Thoracic aorta (tissue), 2 donors: ENCODE measurements around the gene KDM5B. TPM values are rescaled to one million over a fixed set of nuclear protein-coding genes. Genes with fewer than 3 reads are reported as not detected.

Experiments used
- ATAC-seq: fragments of 150-250 bp; one replicate; pipeline ENCODE4 v1.8.0; 2017; ENCODE audit warnings: low read depth; ENCODE audit not compliant: insufficient number of reproducible peaks, low FRiP score
- DNase-seq: peaks from one replicate; pipeline ENCODE4 v3.0.0-alpha.2; 2020; ENCODE audit warnings: low spot score
- H3K27ac ChIP-seq, 2 donors: fragments of 200-600 bp; sonication (generic); 1 replicate in 1 of 2; 2 replicates in 1 of 2; pipeline ENCODE4 v1.5.1; 2016; ENCODE audit warnings: mild to moderate bottlenecking in 2 of 2, moderate library complexity in 2 of 2
- H3K27me3 ChIP-seq: fragments of 200-600 bp; sonication (generic); replicated peaks from 2 replicates; pipeline ENCODE4 v1.6.0; 2016; ENCODE audit warnings: mild to moderate bottlenecking; ENCODE audit not compliant: insufficient read depth
- H3K36me3 ChIP-seq: fragments of 200-600 bp; sonication (generic); one replicate; pipeline ENCODE4 v1.5.1; 2016
- H3K4me1 ChIP-seq, 2 donors: fragments of 200-600 bp; sonication (generic); 1 replicate in 1 of 2; 2 replicates in 1 of 2; pipeline versions ENCODE4 v1.5.1 to v1.6.0; 2016; ENCODE audit warnings: low read depth in 2 of 2, mild to moderate bottlenecking in 1 of 2; ENCODE audit not compliant: control insufficient read depth in 1 of 2
- H3K4me3 ChIP-seq: fragments of 200-600 bp; sonication (generic); 2 replicates; pipeline ENCODE4 v1.5.1; 2016; ENCODE audit warnings: mild to moderate bottlenecking
- H3K9me3 ChIP-seq: fragments of 200-600 bp; sonication (generic); 2 replicates; pipeline ENCODE4 v1.5.1; 2016
- total RNA-seq, 2 donors: library from RNA; depleted of rRNA; stranded (reverse); fragments of >200 nt; gene quantifications; one replicate each; pipeline versions ENCODE4 v1.1.0 to v1.2.3, GENCODE V29; 2016
- TF ChIP-seq, protein P1 (sequence below): fragments of 200-600 bp; sonication (generic); IDR thresholded peaks from one replicate; pipeline ENCODE4 v1.5.1; 2019; ENCODE audit warnings: antibody characterized with exemption

KDM5B gene
- 10 to 100 TPM; 32.0 to 42.0 TPM for total RNA-seq

DNA sequence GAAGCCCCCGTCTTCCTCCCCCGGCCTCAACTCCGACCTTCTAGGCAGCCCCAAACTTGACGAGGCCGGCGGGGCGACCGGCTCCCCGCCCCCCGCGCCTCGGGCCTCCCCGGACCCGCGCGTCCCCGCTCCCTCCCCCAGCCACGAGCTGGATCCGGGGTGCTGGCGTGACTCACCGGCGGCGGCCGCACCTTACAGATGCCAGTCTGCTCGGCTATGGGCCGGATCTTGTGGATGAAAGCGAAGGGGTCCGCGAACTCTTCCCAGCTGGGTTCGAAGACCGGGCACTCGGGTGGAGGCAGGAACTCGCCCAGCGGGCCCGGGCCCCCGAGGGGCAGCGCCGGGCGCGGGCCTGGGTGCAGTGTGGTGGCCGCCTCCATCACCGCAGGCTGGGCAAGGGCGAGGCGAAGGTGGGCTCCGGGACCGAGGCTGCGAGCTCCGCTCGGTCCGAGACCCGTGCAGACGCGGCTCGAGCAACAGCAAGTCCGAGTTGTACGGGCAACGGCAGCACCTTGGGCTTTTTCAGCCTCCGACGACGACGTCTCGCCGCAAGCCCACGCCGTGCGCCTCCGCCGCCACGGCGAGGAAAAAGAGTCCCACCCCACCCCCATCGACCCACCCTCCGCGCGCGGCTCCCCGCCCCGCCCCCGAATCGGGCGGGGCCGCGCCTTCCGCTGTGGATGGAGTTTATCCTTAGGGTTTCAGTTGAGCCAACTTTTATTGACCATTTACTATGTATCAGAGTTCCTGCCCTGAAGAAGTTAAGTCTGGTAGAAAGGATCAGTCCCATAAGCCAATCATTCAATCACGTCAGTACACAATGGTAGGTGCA lies at the start of gene KDM5B:
TSS of gene KDM5B (minus strand) at position 496 of the 832 bp plus-strand sequence. CDS start at position 380, 116 bp downstream.
- Histone ChIP-seq H3K4me1 (peaks cover 8 to 38% of the 10 kb centered on the region in 2 donors), H3K4me3 (peak within 1 kb of the TSS; percentile 95), H3K9me3 (no peaks in the 10 kb centered on the region), H3K27me3 (no peaks in the 10 kb centered on the region), H3K27ac (peak within 1 kb of the TSS; percentile 52 to 80), H3K36me3 (no peaks in the 10 kb centered on the region)
- DNase-seq, result no peak
- TF ChIP-seq, protein P1, sequence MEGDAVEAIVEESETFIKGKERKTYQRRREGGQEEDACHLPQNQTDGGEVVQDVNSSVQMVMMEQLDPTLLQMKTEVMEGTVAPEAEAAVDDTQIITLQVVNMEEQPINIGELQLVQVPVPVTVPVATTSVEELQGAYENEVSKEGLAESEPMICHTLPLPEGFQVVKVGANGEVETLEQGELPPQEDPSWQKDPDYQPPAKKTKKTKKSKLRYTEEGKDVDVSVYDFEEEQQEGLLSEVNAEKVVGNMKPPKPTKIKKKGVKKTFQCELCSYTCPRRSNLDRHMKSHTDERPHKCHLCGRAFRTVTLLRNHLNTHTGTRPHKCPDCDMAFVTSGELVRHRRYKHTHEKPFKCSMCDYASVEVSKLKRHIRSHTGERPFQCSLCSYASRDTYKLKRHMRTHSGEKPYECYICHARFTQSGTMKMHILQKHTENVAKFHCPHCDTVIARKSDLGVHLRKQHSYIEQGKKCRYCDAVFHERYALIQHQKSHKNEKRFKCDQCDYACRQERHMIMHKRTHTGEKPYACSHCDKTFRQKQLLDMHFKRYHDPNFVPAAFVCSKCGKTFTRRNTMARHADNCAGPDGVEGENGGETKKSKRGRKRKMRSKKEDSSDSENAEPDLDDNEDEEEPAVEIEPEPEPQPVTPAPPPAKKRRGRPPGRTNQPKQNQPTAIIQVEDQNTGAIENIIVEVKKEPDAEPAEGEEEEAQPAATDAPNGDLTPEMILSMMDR, result no peak
- ATAC-seq, result no peak

DNA sequence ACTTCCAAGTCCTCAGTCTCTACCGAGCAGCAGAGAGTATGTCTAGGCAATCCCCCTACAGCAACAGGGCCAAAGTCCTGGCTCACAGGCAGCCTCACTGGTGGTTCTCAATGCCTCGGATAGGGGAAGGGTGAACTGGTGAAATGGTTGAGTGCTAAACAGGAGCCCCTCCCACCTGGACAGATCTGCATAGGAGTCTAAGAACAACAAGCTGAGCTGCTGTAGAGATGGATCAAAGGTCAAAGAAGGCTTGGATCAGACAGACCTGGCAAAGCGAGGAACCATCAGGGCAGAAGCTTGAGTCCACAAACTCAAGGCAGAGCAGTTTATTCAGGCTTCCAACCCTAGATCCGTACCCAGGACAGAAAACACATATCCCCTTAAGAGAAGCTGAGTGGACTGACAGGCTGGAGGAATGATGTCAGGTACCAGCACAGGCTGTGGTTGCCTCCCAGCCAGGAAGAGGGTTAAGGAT lies 49.0 kb upstream of the KDM5B start:
- DNase-seq (no peak), ATAC-seq (no peak)
- TF ChIP-seq, protein P1, result no peak
- H3K27ac ChIP-seq, result no peak overlapping the region
- no peaks in the 10 kb centered on the region for H3K36me3 ChIP-seq
- H3K9me3 ChIP-seq, result no peaks in the 10 kb centered on the region
- peaks cover 2 to 9% of the 10 kb centered on the region in 2 donors for H3K4me1 ChIP-seq
- H3K27me3 ChIP-seq, result no peaks in the 10 kb centered on the region
- no peak overlapping the region for H3K4me3 ChIP-seq

DNA sequence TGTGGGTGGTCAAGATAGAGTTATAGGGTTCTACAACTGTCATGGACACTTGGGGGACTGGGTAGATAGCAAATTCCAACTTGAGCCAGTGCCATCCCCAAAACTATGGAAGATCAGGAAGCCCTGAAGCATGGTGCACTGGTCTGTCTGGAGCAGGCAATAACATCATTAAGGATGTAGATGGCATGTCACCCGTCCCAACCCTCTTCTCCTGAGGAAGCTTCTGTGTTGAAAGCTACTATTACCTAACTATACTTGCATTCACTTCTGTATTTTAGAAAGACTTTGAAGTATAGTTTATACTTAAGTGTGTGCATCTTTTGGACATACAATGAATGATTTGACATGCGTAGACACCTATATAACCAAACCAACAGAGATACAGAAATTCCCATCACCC lies 47.8 kb upstream of the KDM5B start:
- DNase-seq (no peak), ATAC-seq (no peak)
- no peaks in the 10 kb centered on the region for H3K36me3 ChIP-seq
- no peak overlapping the region for H3K27ac ChIP-seq
- no peaks in the 10 kb centered on the region for H3K9me3 ChIP-seq
- TF ChIP-seq, protein P1, result no peak
- peaks cover 2 to 5% of the 10 kb centered on the region in 2 donors for H3K4me1 ChIP-seq
- H3K27me3 ChIP-seq, result no peaks in the 10 kb centered on the region
- no peak overlapping the region for H3K4me3 ChIP-seq

DNA sequence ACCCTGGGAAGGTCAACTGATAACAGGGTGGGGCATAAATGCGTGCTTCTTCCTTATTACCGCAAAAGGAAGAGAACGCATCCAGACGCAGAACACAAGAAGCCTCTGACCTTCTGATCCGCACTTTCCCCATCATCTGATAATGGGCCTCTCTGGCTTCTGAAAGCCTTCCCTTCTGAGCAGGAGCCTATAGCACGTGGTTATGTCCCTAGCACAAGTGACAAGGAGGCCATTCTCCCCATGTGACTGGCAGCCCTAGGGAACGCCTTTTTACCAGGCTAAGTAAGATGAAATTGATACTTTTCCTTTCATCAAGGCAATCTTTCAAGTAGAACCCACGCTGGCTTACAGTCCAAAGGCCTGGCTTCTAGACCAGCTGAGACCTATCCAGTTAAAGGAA lies 46.6 kb upstream of the KDM5B start:
- H3K27me3 ChIP-seq, result no peaks in the 10 kb centered on the region
- no peak for DNase-seq
- TF ChIP-seq, protein P1, result no peak
- H3K4me1 ChIP-seq, result no peaks in the 10 kb centered on the region
- no peak for ATAC-seq
- no peak overlapping the region for H3K27ac ChIP-seq
- no peaks in the 10 kb centered on the region for H3K9me3 ChIP-seq
- no peaks in the 10 kb centered on the region for H3K36me3 ChIP-seq
- no peak overlapping the region for H3K4me3 ChIP-seq

DNA sequence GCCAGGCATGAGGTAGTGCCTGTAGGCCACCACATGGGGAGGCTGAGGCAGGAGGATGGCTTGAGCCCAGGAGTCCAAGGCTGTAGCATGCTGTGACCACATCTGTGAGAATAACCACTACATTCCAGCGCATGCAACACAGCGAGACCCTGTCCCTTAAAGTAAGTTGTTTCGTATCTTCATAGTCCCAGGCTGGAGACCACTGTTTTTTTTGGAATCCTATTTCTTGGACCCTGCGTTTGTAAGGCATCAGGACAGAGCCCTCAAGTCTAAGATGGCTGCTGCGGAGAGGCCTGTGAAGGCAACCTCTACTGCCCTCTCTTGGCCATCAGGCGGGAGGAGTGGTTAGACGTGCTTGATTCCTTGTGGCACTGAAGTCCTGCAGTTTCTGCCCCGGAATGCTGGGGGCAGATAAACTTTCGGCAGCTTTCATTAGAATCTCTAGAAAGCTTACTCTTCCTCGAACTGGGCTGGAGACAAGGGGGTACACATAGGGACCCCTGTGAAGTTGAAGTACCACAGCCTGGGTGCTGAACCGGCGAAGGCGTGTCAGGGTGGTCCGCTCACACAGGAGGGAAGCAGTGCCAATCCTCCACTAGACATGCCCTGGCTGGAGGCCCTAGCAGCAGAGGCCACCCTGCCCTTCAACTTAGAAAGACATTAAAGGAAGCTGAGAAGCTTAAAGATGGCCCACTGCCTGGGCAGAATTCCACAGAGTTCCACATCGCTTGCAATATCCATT lies 44.1 kb upstream of the KDM5B start:
- Histone ChIP-seq H3K36me3 (no peaks in the 10 kb centered on the region), H3K27me3 (no peaks in the 10 kb centered on the region), H3K9me3 (no peaks in the 10 kb centered on the region), H3K4me1 (no peaks in the 10 kb centered on the region), H3K27ac (no peak overlapping the region), H3K4me3 (no peak overlapping the region)
- DNase-seq (no peak), ATAC-seq (no peak)
- TF ChIP-seq, protein P1, result no peak
